Measurements from ENCODE around the gene MC4R.

The MC4R gene

GRCh38 chr18:60322591-60322990 lies 50.0 kb downstream of the MC4R start:
- no peak for DNase-seq
